Transverse colon (tissue), 4 donors: ENCODE measurements around the gene UMPS. TPM values are rescaled to one million over a fixed set of nuclear protein-coding genes. Genes with fewer than 3 reads are reported as not detected.

Source experiments
- DNase-seq: peaks from one replicate; pipeline ENCODE4 v3.0.0-alpha.2; 2019
- H3K27ac ChIP-seq, 4 donors: fragments of 200-600 bp; sonication (generic); 2 replicates each; pipeline ENCODE4 v1.5.1; 2016 to 2018; ENCODE audit warnings: inconsistent platforms in 4 of 4
- H3K27me3 ChIP-seq: fragments of 200-600 bp; sonication (generic); 2 replicates; pipeline ENCODE4 v1.5.1; 2017; ENCODE audit warnings: inconsistent platforms
- H3K36me3 ChIP-seq, 4 donors: fragments of 200-600 bp; sonication (generic); 2 replicates each; pipeline ENCODE4 v1.5.1; 2017 to 2019; ENCODE audit warnings: inconsistent platforms in 4 of 4
- H3K4me1 ChIP-seq, 4 donors: fragments of 200-600 bp; sonication (generic); 2 replicates each; pipeline ENCODE4 v1.5.1; 2017 to 2020; ENCODE audit warnings: inconsistent platforms in 4 of 4
- H3K4me3 ChIP-seq, 4 donors: fragments of 200-600 bp; sonication (generic); 1 replicate in 1 of 4; 2 replicates in 3 of 4; pipeline versions ENCODE4 v1.5.1 to v1.6.1; 2017 to 2019; ENCODE audit warnings: inconsistent platforms in 4 of 4
- H3K9me3 ChIP-seq, 2 donors: fragments of 200-600 bp; sonication (generic); 2 replicates each; pipeline ENCODE4 v1.5.1; 2017 to 2019; ENCODE audit warnings: inconsistent platforms in 2 of 2
- CTCF ChIP-seq, 5 experiments: fragments of 200-600 bp in 3 of 5; fragments of 450-650 bp in 2 of 5; sonication (generic) in 3 of 5; IDR thresholded peaks; 1 replicate in 2 of 5; 2 replicates in 3 of 5; pipeline ENCODE4 v1.5.1; 2016 to 2017; ENCODE audit warnings: antibody characterized with exemption in 5 of 5, inconsistent platforms in 3 of 5, mild to moderate bottlenecking in 2 of 5, moderate library complexity in 1 of 5
- EP300 ChIP-seq: sonication (generic); formaldehyde crosslinking; IDR thresholded peaks from one replicate; pipeline ENCODE4 v1.6.1; 2017; ENCODE audit warnings: antibody characterized with exemption, low read depth
- POLR2A ChIP-seq: fragments of 450-650 bp; IDR thresholded peaks from one replicate; pipeline ENCODE4 v1.6.1; 2016; ENCODE audit warnings: antibody characterized with exemption, mild to moderate bottlenecking, moderate library complexity
- POLR2AphosphoS5 ChIP-seq, 3 donors: sonication (generic); formaldehyde crosslinking; IDR thresholded peaks; one replicate each; pipeline ENCODE4 v1.6.1; 2016; ENCODE audit warnings: antibody characterized with exemption in 3 of 3
- WGBS, 2 donors: methylation state at CpG; one replicate each; pipeline ENCODE4 v1.1.5; 2018; ENCODE audit warnings: low coverage in 1 of 2; 5-methylcytosine and 5-hydroxymethylcytosine counted together
- in situ Hi-C, 4 donors: fragments of 200-750 bp; cut with MboI; loops; one replicate each; pipeline versions ENCODE4 v1.15.0 to v1.15.1; 2017; ENCODE audit warnings: low sequenced_read_pairs in 3 of 4, low pct_ligation_motif_present in 1 of 4, low pct_unique_long_range_greater_than_20kb in 1 of 4
- intact Hi-C: fragments of 100-400 bp; cut with DNase I; formaldehyde crosslinking; loops from one replicate; pipeline ENCODE4 v1.15.1; 2023; ENCODE audit warnings: low total_unique reads
- total RNA-seq, 4 donors: library from RNA; depleted of rRNA; stranded (reverse); fragments of >200 nt; gene quantifications; one replicate each; pipeline ENCODE4 v1.1.0, GENCODE V29; 2016

The UMPS gene
- total RNA-seq, 4 donors from 2014 or later = 10.3 to 47.5 (median 19.6) TPM

- Histone ChIP-seq H3K36me3 (no peaks in the 10 kb centered on the region), H3K27ac (no peak overlapping the region), H3K4me3 (no peak overlapping the region), H3K4me1 (no peaks in the 10 kb centered on the region), H3K9me3 (no peaks in the 10 kb centered on the region), H3K27me3 (no peaks in the 10 kb centered on the region)
- intact Hi-C loops = no loop called here
- TF ChIP-seq POLR2A (no peak), EP300 (no peak), POLR2AphosphoS5 (IDR thresholded peaks at IDR 0.05) (no peak), CTCF (IDR thresholded peaks at IDR 0.05) (no peak)
- in situ Hi-C loops = no loop called here
- no peak for DNase-seq
- WGBS, 2 donors = 95% methylated on average over 4 of the region's 4 CpGs; no CpG with 5 or more reads in 1 of the 2 donors
These were observed 33.0 kb upstream of the UMPS start for GRCh38 chr3:124697302-124697701.

GRCh38 chr3:124698030-124698770 lies 32.1 kb upstream of the UMPS start:
- TF ChIP-seq POLR2A (no peak), EP300 (no peak), POLR2AphosphoS5 (IDR thresholded peaks at IDR 0.05) (no peak), CTCF (IDR thresholded peaks at IDR 0.05) (no peak)
- Histone ChIP-seq H3K27me3 (no peaks in the 10 kb centered on the region), H3K36me3 (no peaks in the 10 kb centered on the region), H3K4me1 (no peaks in the 10 kb centered on the region), H3K4me3 (no peak overlapping the region), H3K27ac (no peak overlapping the region), H3K9me3 (no peaks in the 10 kb centered on the region)
- intact Hi-C loops (no loop called here), in situ Hi-C loops (no loop called here)
- WGBS, 2 donors = 88 to 89% methylated on average over 4 to 12 of the region's 12 CpGs
- no peak for DNase-seq

- WGBS, 2 donors = 80 to 94% methylated on average over 1 of the region's 1 CpG
- Histone ChIP-seq H3K4me1 (no peaks in the 10 kb centered on the region), H3K36me3 (no peaks in the 10 kb centered on the region), H3K27me3 (no peaks in the 10 kb centered on the region), H3K9me3 (no peaks in the 10 kb centered on the region), H3K4me3 (no peak overlapping the region), H3K27ac (no peak overlapping the region)
- intact Hi-C loops (no loop called here), in situ Hi-C loops (no loop called here)
- no peak for DNase-seq
- TF ChIP-seq POLR2AphosphoS5 (IDR thresholded peaks at IDR 0.05) = no peak
- TF ChIP-seq POLR2A = no peak
- no peak for TF ChIP-seq EP300
- no peak for TF ChIP-seq CTCF (IDR thresholded peaks at IDR 0.05)
These were observed 31.2 kb upstream of the UMPS start for GRCh38 chr3:124699051-124699450.

- no peak overlapping the region for H3K4me3 ChIP-seq
- H3K27me3 ChIP-seq = no peaks in the 10 kb centered on the region
- no peak for DNase-seq
- no peaks in the 10 kb centered on the region for H3K4me1 ChIP-seq
- no peaks in the 10 kb centered on the region for H3K36me3 ChIP-seq
- in situ Hi-C loops = no loop called here
- TF ChIP-seq EP300 = no peak
- no peak for TF ChIP-seq POLR2AphosphoS5 (IDR thresholded peaks at IDR 0.05)
- no peak for TF ChIP-seq CTCF (IDR thresholded peaks at IDR 0.05)
- no peak for TF ChIP-seq POLR2A
- intact Hi-C loops = no loop called here
- WGBS, 2 donors = 81 to 88% methylated on average over 2 to 12 of the region's 12 CpGs
- no peak overlapping the region for H3K27ac ChIP-seq
- H3K9me3 ChIP-seq = no peaks in the 10 kb centered on the region
These were observed 30.4 kb upstream of the UMPS start for GRCh38 chr3:124699686-124700396.
